GM12878 (cell line): ENCODE measurements around the gene PNMA8C. TPM values are rescaled to one million over a fixed set of nuclear protein-coding genes. Genes with fewer than 3 reads are reported as not detected.

ENCODE experiments used
- ATF2 ChIP-seq: IDR thresholded peaks from 2 replicates; pipeline ENCODE4 v1.6.1; 2012; ENCODE audit warnings: low read length, inconsistent platforms
- CHD1 ChIP-seq: IDR thresholded peaks from 2 replicates; pipeline ENCODE4 v1.6.1; 2012; ENCODE audit warnings: low read depth, low read length, improper control_type of control experiment
- ETV6 ChIP-seq, 2 experiments: fragments of 450-650 bp in 1 of 2; IDR thresholded peaks in 1 of 2; conservative IDR thresholded peaks in 1 of 2; 2 replicates each; pipeline ENCODE4 v1.6.1; 2014; ENCODE audit warnings: antibody characterized with exemption in 1 of 2, borderline replicate concordance in 1 of 2, low read depth in 1 of 2, mild to moderate bottlenecking in 1 of 2, moderate library complexity in 1 of 2
- HCFC1 ChIP-seq: fragments of 150-350 bp; IDR thresholded peaks from 2 replicates; pipeline ENCODE4 v1.6.1; 2014; ENCODE audit warnings: low read length
- POLR2A ChIP-seq: IDR thresholded peaks from 2 replicates; pipeline ENCODE4 v1.6.1; 2011; ENCODE audit warnings: low read depth, mild to moderate bottlenecking, low read length
- POU2F2 ChIP-seq: IDR thresholded peaks from 3 replicates; pipeline ENCODE4 v1.6.1; 2011; ENCODE audit warnings: low read depth, mild to moderate bottlenecking, low read length, borderline replicate concordance
- RCOR1 ChIP-seq: conservative IDR thresholded peaks from 2 replicates; pipeline ENCODE4 v1.6.1; 2012; ENCODE audit warnings: low read depth, low read length, improper control_type of control experiment
- SMAD5 ChIP-seq: IDR thresholded peaks from 2 replicates; pipeline ENCODE4 v1.6.1; 2016; ENCODE audit warnings: antibody characterized with exemption, low read depth
- SRF ChIP-seq, 2 experiments: IDR thresholded peaks; 2 replicates each; pipeline ENCODE4 v1.6.1; 2011; ENCODE audit warnings: low read depth in 2 of 2, low read length in 2 of 2, mild to moderate bottlenecking in 1 of 2, moderate library complexity in 1 of 2
- TBL1XR1 ChIP-seq: IDR thresholded peaks from 2 replicates; pipeline ENCODE4 v1.6.1; 2012; ENCODE audit warnings: low read depth, low read length, improper control_type of control experiment
- USF1 ChIP-seq: IDR thresholded peaks from 2 replicates; pipeline ENCODE4 v1.6.1; 2011; ENCODE audit warnings: borderline replicate concordance, low read depth, mild to moderate bottlenecking, moderate library complexity, mixed read lengths, low read length; ENCODE audit not compliant: insufficient read depth; ENCODE audit errors: extremely low read length
- ZBED1 ChIP-seq: IDR thresholded peaks from 2 replicates; pipeline ENCODE4 v1.6.1; 2016; ENCODE audit warnings: borderline replicate concordance
- ZNF207 ChIP-seq: fragments of 450-650 bp; IDR thresholded peaks from 2 replicates; pipeline ENCODE4 v1.6.1; 2014; ENCODE audit warnings: antibody characterized with exemption, mild to moderate bottlenecking, borderline replicate concordance
- polyA plus RNA-seq, 11 experiments: library from polyadenylated mRNA; depleted of rRNA in 4 of 11; unstranded in 6 of 11; stranded (reverse) in 5 of 11; fragments of >200 nt; fragmentation: Nextera tagmentation in 4 of 11; fragmentation: Illumina TruSeq in 1 of 11; extraction: Ambion mirVana in 4 of 11; extraction: Trizol in 1 of 11; gene quantifications; 1 replicate in 1 of 11; 2 replicates in 10 of 11; pipeline versions ENCODE4 v1.2.1 to v1.2.3, GENCODE V29; 2011 to 2016; ENCODE audit warnings: inconsistent platforms in 2 of 11, missing spikeins in 2 of 11, low read depth in 1 of 11
- total RNA-seq, 4 experiments: library from RNA; depleted of rRNA in 3 of 4; stranded (reverse); fragments of >200 nt in 3 of 4; fragmentation: Illumina TruSeq in 1 of 4; extraction: Trizol in 1 of 4; gene quantifications; 2 replicates each; pipeline versions ENCODE4 v1.2.1 to v1.2.3, GENCODE V29; 2013 to 2021
- TF ChIP-seq, protein P1 (sequence below): IDR thresholded peaks from 2 replicates; pipeline ENCODE4 v1.6.1; 2011; ENCODE audit warnings: low read depth, low read length, improper control_type of control experiment, borderline replicate concordance
- TF ChIP-seq, protein P2 (sequence below): fragments of 150-350 bp; IDR thresholded peaks from 2 replicates; pipeline ENCODE4 v1.6.1; 2014; ENCODE audit warnings: mild to moderate bottlenecking, low read depth, low read length
- TF ChIP-seq, protein P3 (sequence below): fragments of 450-650 bp; IDR thresholded peaks from 2 replicates; pipeline ENCODE4 v1.6.1; 2017; ENCODE audit warnings: mild to moderate bottlenecking

The PNMA8C gene
- total and polyA plus RNA-seq, 10 of the 15 experiments (the other 5 are each of a cell fraction or from before 2014, with no cell fraction given) = not detected

- TF ChIP-seq SRF (IDR thresholded peaks at IDR 0.05; ENCODE audit: low read depth in 2 of 2, low read length in 2 of 2) (no peak), ETV6 (conservative IDR thresholded peaks at IDR 0.05 in 1 of 2, IDR thresholded peaks at IDR 0.05 in 1 of 2; ENCODE audit: borderline replicate concordance in 1 of 2, low read depth in 1 of 2) (no peak), ZNF207 (no peak), ZBED1 (no peak), RCOR1 (no peak), POU2F2 (no peak), ATF2 (no peak), SMAD5 (no peak), USF1 (no peak), HCFC1 (no peak), POLR2A (no peak), CHD1 (no peak), TBL1XR1 (no peak)
- TF ChIP-seq, protein P1, sequence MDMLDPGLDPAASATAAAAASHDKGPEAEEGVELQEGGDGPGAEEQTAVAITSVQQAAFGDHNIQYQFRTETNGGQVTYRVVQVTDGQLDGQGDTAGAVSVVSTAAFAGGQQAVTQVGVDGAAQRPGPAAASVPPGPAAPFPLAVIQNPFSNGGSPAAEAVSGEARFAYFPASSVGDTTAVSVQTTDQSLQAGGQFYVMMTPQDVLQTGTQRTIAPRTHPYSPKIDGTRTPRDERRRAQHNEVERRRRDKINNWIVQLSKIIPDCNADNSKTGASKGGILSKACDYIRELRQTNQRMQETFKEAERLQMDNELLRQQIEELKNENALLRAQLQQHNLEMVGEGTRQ = no peak
- TF ChIP-seq, protein P2, sequence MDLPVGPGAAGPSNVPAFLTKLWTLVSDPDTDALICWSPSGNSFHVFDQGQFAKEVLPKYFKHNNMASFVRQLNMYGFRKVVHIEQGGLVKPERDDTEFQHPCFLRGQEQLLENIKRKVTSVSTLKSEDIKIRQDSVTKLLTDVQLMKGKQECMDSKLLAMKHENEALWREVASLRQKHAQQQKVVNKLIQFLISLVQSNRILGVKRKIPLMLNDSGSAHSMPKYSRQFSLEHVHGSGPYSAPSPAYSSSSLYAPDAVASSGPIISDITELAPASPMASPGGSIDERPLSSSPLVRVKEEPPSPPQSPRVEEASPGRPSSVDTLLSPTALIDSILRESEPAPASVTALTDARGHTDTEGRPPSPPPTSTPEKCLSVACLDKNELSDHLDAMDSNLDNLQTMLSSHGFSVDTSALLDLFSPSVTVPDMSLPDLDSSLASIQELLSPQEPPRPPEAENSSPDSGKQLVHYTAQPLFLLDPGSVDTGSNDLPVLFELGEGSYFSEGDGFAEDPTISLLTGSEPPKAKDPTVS = no peak
- TF ChIP-seq, protein P3, sequence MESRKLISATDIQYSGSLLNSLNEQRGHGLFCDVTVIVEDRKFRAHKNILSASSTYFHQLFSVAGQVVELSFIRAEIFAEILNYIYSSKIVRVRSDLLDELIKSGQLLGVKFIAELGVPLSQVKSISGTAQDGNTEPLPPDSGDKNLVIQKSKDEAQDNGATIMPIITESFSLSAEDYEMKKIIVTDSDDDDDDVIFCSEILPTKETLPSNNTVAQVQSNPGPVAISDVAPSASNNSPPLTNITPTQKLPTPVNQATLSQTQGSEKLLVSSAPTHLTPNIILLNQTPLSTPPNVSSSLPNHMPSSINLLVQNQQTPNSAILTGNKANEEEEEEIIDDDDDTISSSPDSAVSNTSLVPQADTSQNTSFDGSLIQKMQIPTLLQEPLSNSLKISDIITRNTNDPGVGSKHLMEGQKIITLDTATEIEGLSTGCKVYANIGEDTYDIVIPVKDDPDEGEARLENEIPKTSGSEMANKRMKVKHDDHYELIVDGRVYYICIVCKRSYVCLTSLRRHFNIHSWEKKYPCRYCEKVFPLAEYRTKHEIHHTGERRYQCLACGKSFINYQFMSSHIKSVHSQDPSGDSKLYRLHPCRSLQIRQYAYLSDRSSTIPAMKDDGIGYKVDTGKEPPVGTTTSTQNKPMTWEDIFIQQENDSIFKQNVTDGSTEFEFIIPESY = no peak
These were observed 40.9 kb upstream of the PNMA8C start (continued) for GRCh38 chr19:46469541-46470185.
